Testis (tissue), 3 donors: Measurements from ENCODE around the gene RTP4. TPM values are rescaled to one million over a fixed set of nuclear protein-coding genes. Genes with fewer than 3 reads are reported as not detected.
"Not testable (repeated sequence)": the region's sequence is repeated elsewhere in the genome, so short reads cannot be mapped to it uniquely, and the experiment has no call there.

Source experiments
- DNase-seq: peaks from one replicate; pipeline ENCODE4 v3.0.0-alpha.2; 2019
- H3K27ac ChIP-seq, 2 donors: fragments of 200-600 bp; sonication (generic); one replicate each; pipeline ENCODE4 v1.5.1; 2019
- H3K27me3 ChIP-seq: fragments of 200-600 bp; sonication (generic); one replicate; pipeline ENCODE4 v1.5.1; 2019
- H3K36me3 ChIP-seq: fragments of 200-600 bp; sonication (generic); one replicate; pipeline ENCODE4 v1.5.1; 2017; ENCODE audit warnings: low read depth; ENCODE audit errors: missing control alignments
- H3K4me1 ChIP-seq: fragments of 200-600 bp; sonication (generic); one replicate; pipeline ENCODE4 v1.5.1; 2019
- H3K4me3 ChIP-seq, 2 donors: fragments of 200-600 bp; sonication (generic); one replicate each; pipeline ENCODE4 v1.5.1; 2017 to 2019
- H3K9me3 ChIP-seq: fragments of 200-600 bp; sonication (generic); one replicate; pipeline ENCODE4 v1.5.1; 2017
- POLR2A ChIP-seq: fragments of 450-650 bp; IDR thresholded peaks from one replicate; pipeline ENCODE4 v1.6.1; 2017; ENCODE audit warnings: antibody characterized with exemption, mild to moderate bottlenecking, moderate library complexity
- WGBS, 2 donors: methylation state at CpG; one replicate each; pipeline ENCODE4 v1.1.5; 2018; 5-methylcytosine and 5-hydroxymethylcytosine counted together
- intact Hi-C: fragments of 100-400 bp; cut with DNase I; formaldehyde crosslinking; loops from one replicate; pipeline ENCODE4 v1.15.1; 2023; ENCODE audit warnings: low total_unique reads
- polyA plus RNA-seq: library from polyadenylated mRNA; stranded (reverse); fragments of 350-450 nt; fragmentation: Illumina TruSeq; extraction: RNeasy Lipid Tissue Mini Kit (QIAGEN cat#74804); gene quantifications from one replicate; pipeline ENCODE4 v1.2.3, GENCODE V29; 2014; ENCODE audit warnings: low read depth, low replicate concordance; ENCODE audit not compliant: insufficient read depth
- total RNA-seq, 2 donors: library from RNA; depleted of rRNA; stranded (reverse); fragments of >200 nt; gene quantifications; one replicate each; pipeline ENCODE4 v1.2.3, GENCODE V29; 2016
- TF ChIP-seq, protein P1 (sequence below), 3 experiments: fragments of 450-650 bp in 2 of 3; fragments of 200-600 bp in 1 of 3; sonication (generic) in 1 of 3; IDR thresholded peaks; one replicate each; pipeline ENCODE4 v1.5.1; 2016 to 2019; ENCODE audit warnings: antibody characterized with exemption in 3 of 3, mild to moderate bottlenecking in 2 of 3, moderate library complexity in 1 of 3

The RTP4 gene
- total and polyA plus RNA-seq, 3 donors from 2014 or later, result 1.4 to 3.1 (median 2.0) TPM

DNA sequence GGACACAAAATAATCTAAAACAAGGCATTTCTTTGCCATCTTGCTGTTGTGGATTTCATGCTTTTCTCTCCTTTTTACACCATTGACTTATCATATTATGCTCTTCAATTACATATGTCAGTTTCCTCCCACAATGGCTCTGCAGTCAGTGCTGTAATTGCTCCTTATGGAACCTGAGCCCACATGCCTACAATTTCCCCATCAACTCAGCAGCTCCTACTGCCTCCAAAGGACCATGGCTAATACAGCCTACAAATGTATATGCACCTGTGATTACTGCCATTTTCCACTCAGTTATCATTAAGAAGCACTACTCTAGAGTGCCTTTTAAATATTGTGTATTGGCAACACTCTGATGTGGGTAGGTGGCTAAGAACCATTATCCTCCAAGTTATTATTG is 30.8 kb downstream of the RTP4 start:
- DNase-seq, result no peak
- Histone ChIP-seq H3K27me3 (no peaks in the 10 kb centered on the region), H3K9me3 (no peaks in the 10 kb centered on the region), H3K4me3 (no peak overlapping the region), H3K4me1 (no peaks in the 10 kb centered on the region), H3K36me3 (no peaks in the 10 kb centered on the region), H3K27ac (no peak overlapping the region)
- intact Hi-C loops, result no loop called here
- TF ChIP-seq POLR2A, result no peak
- TF ChIP-seq, protein P1, sequence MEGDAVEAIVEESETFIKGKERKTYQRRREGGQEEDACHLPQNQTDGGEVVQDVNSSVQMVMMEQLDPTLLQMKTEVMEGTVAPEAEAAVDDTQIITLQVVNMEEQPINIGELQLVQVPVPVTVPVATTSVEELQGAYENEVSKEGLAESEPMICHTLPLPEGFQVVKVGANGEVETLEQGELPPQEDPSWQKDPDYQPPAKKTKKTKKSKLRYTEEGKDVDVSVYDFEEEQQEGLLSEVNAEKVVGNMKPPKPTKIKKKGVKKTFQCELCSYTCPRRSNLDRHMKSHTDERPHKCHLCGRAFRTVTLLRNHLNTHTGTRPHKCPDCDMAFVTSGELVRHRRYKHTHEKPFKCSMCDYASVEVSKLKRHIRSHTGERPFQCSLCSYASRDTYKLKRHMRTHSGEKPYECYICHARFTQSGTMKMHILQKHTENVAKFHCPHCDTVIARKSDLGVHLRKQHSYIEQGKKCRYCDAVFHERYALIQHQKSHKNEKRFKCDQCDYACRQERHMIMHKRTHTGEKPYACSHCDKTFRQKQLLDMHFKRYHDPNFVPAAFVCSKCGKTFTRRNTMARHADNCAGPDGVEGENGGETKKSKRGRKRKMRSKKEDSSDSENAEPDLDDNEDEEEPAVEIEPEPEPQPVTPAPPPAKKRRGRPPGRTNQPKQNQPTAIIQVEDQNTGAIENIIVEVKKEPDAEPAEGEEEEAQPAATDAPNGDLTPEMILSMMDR (IDR thresholded peaks at IDR 0.05), result no peak

DNA sequence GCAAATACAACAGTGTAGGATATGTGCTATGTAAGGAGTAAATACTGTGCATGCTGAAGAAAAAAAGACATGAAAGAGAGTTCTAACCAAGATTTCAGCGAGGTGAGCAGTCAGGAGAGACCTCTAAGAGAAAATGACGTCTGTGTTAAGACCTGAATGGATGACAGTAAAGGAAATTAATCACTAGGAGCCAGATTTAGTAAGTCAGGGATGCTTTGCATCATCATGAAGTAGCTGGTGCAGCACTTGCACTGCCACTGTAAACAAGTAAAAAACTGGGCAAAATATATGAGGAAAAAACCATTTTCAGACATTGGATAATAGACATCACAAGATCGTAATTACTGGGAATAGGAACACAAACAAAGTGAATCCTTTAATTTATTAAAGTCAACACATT is 32.6 kb downstream of the RTP4 start:
- Histone ChIP-seq H3K9me3 (no peaks in the 10 kb centered on the region), H3K4me1 (no peaks in the 10 kb centered on the region), H3K27ac (no peak overlapping the region), H3K27me3 (no peaks in the 10 kb centered on the region), H3K4me3 (no peak overlapping the region), H3K36me3 (no peaks in the 10 kb centered on the region)
- TF ChIP-seq POLR2A, result no peak
- TF ChIP-seq, protein P1 (IDR thresholded peaks at IDR 0.05), result no peak
- intact Hi-C loops, result no loop called here
- DNase-seq, result no peak
- 92 to 94% methylated on average over 3 of the region's 3 CpGs for WGBS, 2 donors

DNA sequence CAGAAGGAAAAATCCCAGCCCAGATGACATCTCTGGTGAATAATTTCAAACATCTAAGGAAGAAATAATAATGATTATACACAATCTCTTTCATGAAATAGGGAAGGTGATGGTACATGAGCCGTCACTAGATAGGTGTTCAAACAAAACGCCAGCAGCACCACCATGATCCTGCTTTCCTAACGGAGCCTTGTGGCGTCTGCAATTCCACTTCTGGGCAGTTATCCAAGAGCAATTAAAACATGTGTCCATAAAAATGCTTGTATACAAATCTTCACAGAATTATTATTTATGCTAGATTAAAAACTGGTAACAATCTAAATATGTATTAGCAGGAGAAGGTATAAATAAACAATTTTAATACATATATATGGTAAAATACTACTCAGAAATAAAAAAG is 33.7 kb downstream of the RTP4 start:
- WGBS, 2 donors, result 80 to 81% methylated on average over 4 of the region's 4 CpGs
- Histone ChIP-seq H3K27ac (no peak overlapping the region), H3K36me3 (no peaks in the 10 kb centered on the region), H3K4me3 (no peak overlapping the region), H3K27me3 (no peaks in the 10 kb centered on the region), H3K4me1 (no peaks in the 10 kb centered on the region), H3K9me3 (no peaks in the 10 kb centered on the region)
- intact Hi-C loops, result no loop called here
- DNase-seq, result no peak
- no peak for TF ChIP-seq POLR2A
- TF ChIP-seq, protein P1 (IDR thresholded peaks at IDR 0.05), result no peak

DNA sequence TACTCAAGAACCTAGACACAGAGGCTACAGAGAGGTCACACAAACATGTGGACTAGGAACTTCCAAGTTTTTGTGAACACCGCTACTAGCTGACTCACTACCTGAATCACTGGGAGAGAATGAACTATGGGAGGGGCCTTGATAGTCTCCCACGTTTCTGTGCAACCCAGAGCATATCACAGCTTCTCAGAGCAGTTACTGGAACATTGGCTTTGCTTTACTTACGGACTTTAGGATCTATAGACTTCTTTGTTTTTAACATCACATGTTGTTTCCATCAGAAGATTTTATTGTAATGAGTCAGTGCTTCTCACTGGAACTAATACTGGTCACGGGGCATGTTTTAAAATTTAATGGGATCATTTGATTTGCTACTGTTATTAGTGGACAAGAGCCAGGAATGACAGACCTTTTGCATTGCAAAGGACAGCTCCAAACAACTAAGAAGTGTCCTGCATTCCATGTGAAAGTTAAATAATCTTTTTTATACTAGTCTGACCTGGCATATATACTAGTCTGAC is 35.6 kb downstream of the RTP4 start:
- H3K4me3 ChIP-seq, result no peak overlapping the region
- TF ChIP-seq, protein P1 (IDR thresholded peaks at IDR 0.05), result no peak
- TF ChIP-seq POLR2A, result no peak

DNA sequence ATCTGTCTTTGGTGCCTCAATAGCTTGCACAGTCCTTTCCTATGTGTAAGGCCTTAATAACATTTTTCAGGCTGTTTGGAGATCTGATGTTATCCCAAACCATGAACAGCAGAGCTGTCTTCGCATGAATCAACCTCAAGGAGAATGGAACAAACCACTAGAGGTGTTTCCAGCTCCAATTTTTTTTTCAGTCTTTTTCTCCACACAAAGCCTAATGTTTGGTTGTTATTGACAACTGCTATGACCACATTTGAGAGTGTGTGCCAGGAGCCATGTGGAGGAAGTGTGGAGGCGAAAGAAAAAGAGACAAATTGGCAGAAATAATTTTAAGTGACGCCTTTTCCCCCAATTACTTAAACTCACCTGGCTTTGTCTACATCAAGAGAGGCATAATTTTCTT is 38.7 kb downstream of the RTP4 start:
- WGBS, 2 donors, result 91 to 93% methylated on average over 3 of the region's 3 CpGs
- Histone ChIP-seq H3K4me3 (no peak overlapping the region), H3K27me3 (no peaks in the 10 kb centered on the region), H3K27ac (no peak overlapping the region), H3K4me1 (no peaks in the 10 kb centered on the region), H3K36me3 (no peaks in the 10 kb centered on the region), H3K9me3 (no peaks in the 10 kb centered on the region)
- no peak for DNase-seq
- TF ChIP-seq POLR2A, result no peak
- TF ChIP-seq, protein P1 (IDR thresholded peaks at IDR 0.05), result no peak
- intact Hi-C loops, result no loop called here

More for the DNA sequence above, 35.6 kb downstream of the RTP4 start:
- no peak for DNase-seq
- Histone ChIP-seq H3K9me3 (no peaks in the 10 kb centered on the region), H3K36me3 (no peaks in the 10 kb centered on the region), H3K27ac (no peak overlapping the region), H3K27me3 (no peaks in the 10 kb centered on the region), H3K4me1 (no peaks in the 10 kb centered on the region)
- 44 to 52% methylated on average over 4 of the region's 4 CpGs for WGBS, 2 donors
- intact Hi-C loops, result no loop called here

DNA sequence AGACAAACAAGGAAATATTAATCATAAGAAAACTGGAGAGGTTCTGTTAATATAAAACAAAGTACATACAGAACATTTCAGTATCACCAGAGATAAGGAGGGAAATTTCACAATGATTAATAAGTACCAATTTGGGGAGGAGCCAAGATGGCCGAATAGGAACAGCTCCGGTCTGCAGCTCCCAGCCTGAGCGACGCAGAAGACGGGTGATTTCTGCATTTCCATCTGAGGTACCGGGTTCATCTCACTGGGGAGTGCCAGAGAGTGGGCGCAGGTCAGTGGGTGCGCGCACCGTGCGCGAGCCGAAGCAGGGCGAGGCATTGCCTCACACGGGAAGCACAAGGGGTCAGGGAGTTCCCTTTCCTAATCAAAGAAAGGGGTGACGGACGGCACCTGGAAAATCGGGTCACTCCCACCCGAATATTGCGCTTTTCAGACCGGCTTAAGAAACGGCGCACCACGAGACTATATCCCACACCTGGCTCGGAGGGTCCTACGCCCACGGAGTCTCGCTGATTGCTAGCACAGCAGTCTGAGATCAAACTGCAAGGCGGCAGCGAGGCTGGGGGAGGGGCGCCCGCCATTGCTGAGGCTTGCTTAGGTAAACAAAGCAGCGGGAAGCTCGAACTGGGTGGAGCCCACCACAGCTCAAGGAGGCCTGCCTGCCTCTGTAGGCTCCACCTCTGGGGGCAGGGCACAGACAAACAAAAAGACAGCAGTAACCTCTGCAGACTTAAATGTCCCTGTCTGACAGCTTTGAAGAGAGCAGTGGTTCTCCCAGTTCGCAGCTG is 44.0 kb downstream of the RTP4 start:
- H3K4me1 ChIP-seq, DNase-seq, H3K36me3 ChIP-seq, H3K9me3 ChIP-seq, H3K4me3 ChIP-seq, H3K27ac ChIP-seq, intact Hi-C loops, H3K27me3 ChIP-seq: not testable (repeated sequence)
- 52 to 57% methylated on average over 5 to 11 of the region's 35 CpGs for WGBS, 2 donors
